Measurements from ENCODE around the gene MDM4. TPM values are rescaled to one million over a fixed set of nuclear protein-coding genes. Genes with fewer than 3 reads are reported as not detected.

MDM4 gene, protein sequence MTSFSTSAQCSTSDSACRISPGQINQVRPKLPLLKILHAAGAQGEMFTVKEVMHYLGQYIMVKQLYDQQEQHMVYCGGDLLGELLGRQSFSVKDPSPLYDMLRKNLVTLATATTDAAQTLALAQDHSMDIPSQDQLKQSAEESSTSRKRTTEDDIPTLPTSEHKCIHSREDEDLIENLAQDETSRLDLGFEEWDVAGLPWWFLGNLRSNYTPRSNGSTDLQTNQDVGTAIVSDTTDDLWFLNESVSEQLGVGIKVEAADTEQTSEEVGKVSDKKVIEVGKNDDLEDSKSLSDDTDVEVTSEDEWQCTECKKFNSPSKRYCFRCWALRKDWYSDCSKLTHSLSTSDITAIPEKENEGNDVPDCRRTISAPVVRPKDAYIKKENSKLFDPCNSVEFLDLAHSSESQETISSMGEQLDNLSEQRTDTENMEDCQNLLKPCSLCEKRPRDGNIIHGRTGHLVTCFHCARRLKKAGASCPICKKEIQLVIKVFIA
- total RNA-seq = 100 to 1,000 TPM in 2 of 4 donors, 10 to 100 TPM in 2; 72.3 to 177 (median 102) TPM

DNA sequence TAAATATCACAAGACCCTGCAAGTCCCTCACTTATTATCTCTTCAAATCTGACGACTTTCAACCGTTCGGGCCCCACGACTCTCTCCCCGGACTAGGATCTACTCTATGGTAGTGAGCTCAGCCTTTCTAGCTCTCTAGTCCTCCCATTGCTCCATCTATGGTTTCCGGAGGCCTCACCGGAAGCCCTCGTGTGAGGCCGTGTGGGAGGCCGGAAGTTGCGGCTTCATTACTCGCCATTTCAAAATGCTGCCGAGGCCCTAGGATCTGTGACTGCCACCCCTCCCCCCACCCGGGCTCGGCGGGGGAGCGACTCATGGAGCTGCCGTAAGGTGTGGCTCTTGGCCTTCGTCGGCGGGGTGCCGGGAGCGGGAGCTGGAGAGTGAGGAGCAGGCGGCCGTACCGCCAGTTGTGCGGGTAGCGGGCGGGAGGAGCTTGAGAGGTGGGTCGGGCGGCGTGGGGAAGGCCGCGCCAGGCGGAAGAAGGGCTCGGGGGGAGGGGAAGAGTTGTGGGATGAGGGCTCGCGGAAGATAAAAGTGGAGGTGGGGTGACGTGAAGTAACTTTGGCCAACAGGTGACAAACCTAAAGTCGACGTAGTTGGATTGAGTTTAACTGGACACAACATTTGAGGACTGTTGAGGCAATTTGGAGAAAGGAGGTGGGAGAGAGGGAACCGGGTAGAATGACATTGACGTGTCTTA, at the start of gene MDM4:
Gene MDM4 (plus strand): TSS at position 227 of the 700 bp plus-strand sequence. CDS start 9,113 bp downstream, outside the sequence.
- H3K9me3 ChIP-seq = no peaks in the 10 kb centered on the region
- no peaks in the 10 kb centered on the region for H3K36me3 ChIP-seq
- H3K4me1 ChIP-seq = peaks cover 16 to 28% of the 10 kb centered on the region in 2 donors
- peak within 1 kb of the TSS; percentile 85 to 91 (median 91) for H3K27ac ChIP-seq
- intact Hi-C loops (cut with DNase I) = no loop called here
- 1 to 2% methylated on average over 27 to 40 of the region's 43 CpGs for WGBS, 2 donors
- H3K27me3 ChIP-seq = no peaks in the 10 kb centered on the region
- DNase-seq = peak; percentile 93
- H3K4me3 ChIP-seq (replicated peaks in 1 of 3) = peak within 1 kb of the TSS; percentile 67 to 85 (median 70)
- TF ChIP-seq CTCF (IDR thresholded peaks at IDR 0.05) (no peak), POLR2A (IDR thresholded peaks at IDR 0.05) (peak in 1 of 2 donors; percentile 84)

- Histone ChIP-seq H3K27me3 (no peaks in the 10 kb centered on the region), H3K27ac (peak overlapping the region; percentile 87 to 90 (median 88)), H3K4me3 (replicated peaks in 1 of 3) (no peak overlapping the region), H3K36me3 (peaks cover 3 to 8% of the 10 kb centered on the region in 2 donors), H3K4me1 (peaks cover 30 to 48% of the 10 kb centered on the region in 2 donors), H3K9me3 (no peaks in the 10 kb centered on the region)
- intact Hi-C loops (cut with DNase I) = no loop called here
- no peak for TF ChIP-seq CTCF (IDR thresholded peaks at IDR 0.05)
- peak in 1 of 2 donors; percentile 50 for TF ChIP-seq POLR2A (IDR thresholded peaks at IDR 0.05)
- 23 to 30% methylated on average over 7 to 17 of the region's 17 CpGs for WGBS, 2 donors
- peak; percentile 89 to 91 for DNase-seq
These were observed 49.5 kb upstream of the MDM4 start for GRCh38 chr1:204466416-204467405.

DNA sequence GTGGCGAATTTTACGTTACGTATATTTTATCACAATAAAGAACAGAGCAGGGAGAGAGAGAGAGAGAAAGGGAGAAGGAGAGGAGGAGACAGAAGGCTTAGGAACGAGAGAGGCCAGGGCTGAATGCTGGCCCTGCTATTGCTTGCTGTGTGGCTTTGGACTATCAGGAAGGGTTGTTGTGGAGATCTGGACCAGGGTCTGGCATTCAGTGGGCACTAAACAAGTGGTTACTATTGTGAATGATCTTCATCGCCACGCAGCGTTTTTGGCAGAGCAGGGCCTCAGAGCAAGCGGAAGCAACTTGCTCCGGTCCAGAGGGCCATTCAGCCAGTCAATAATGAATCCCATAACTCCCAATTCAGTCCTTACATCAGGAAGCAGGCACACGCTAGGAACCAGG, 48.0 kb upstream of the MDM4 start:
- H3K4me3 ChIP-seq (replicated peaks in 1 of 3) = no peak overlapping the region
- WGBS, 2 donors = 90 to 96% methylated on average over 10 of the region's 10 CpGs
- no peaks in the 10 kb centered on the region for H3K9me3 ChIP-seq
- DNase-seq = no peak
- intact Hi-C loops (cut with DNase I) = no loop called here
- H3K4me1 ChIP-seq = peaks cover 36 to 49% of the 10 kb centered on the region in 2 donors
- H3K27ac ChIP-seq = peak overlapping the region in 1 of 3 donors; percentile 28
- TF ChIP-seq CTCF (IDR thresholded peaks at IDR 0.05) (no peak), POLR2A (IDR thresholded peaks at IDR 0.05) (no peak)
- peaks cover 3 to 8% of the 10 kb centered on the region in 2 donors for H3K36me3 ChIP-seq
- no peaks in the 10 kb centered on the region for H3K27me3 ChIP-seq

DNA sequence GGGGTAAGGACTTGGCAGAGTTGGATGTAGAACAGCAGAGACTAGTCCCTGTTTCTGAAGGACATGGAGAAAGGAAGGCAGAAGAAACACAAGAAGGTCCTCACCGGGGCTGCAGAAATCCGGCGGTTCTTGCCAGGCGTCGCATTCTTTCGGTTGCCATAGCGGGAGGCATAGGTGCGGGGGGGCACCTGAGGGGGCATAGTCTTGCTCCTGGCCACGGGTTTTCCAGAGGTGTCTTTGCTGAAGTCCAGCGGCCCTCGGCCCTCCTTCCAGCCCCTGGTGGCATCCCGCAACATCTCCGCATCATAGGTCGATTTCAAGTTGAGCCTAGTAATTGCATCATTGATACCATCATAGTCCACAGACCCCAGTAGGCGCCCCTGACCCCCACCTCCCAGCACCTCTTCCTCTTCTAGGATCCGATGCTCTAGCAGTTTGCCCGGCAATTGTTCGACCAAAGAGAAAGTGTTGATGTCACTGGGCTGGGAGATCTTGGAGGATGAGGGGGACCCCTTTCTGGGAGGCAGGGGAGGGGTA, 47.4 kb upstream of the MDM4 start:
- no peak for DNase-seq
- H3K27ac ChIP-seq = peak overlapping the region in 1 of 3 donors; percentile 28
- no peak for TF ChIP-seq POLR2A (IDR thresholded peaks at IDR 0.05)
- TF ChIP-seq CTCF (IDR thresholded peaks at IDR 0.05) = no peak
- intact Hi-C loops (cut with DNase I) = no loop called here
- peaks cover 39 to 52% of the 10 kb centered on the region in 2 donors for H3K4me1 ChIP-seq
- no peaks in the 10 kb centered on the region for H3K9me3 ChIP-seq
- H3K27me3 ChIP-seq = no peaks in the 10 kb centered on the region
- no peak overlapping the region for H3K4me3 ChIP-seq (replicated peaks in 1 of 3)
- H3K36me3 ChIP-seq = peaks cover under 1 to 8% of the 10 kb centered on the region in 2 donors
- 89 to 90% methylated on average over 17 to 18 of the region's 18 CpGs for WGBS, 2 donors
